Gastrocnemius medialis (tissue), 4 donors: Measurements from ENCODE around the gene AMPD2.

ENCODE experiments used
- POLR2A ChIP-seq, 2 donors: fragments of 450-650 bp; IDR thresholded peaks; one replicate each; pipeline ENCODE4 v1.6.1; 2017; ENCODE audit warnings: antibody characterized with exemption in 2 of 2, mild to moderate bottlenecking in 2 of 2, moderate library complexity in 2 of 2
- TF ChIP-seq, protein P1 (sequence below), 5 experiments: fragments of 450-650 bp in 3 of 5; fragments of 200-600 bp in 2 of 5; sonication (generic) in 2 of 5; IDR thresholded peaks in 4 of 5; conservative IDR thresholded peaks in 1 of 5; 1 replicate in 4 of 5; 2 replicates in 1 of 5; pipeline ENCODE4 v1.5.1; 2016 to 2019; ENCODE audit warnings: antibody characterized with exemption in 5 of 5, mild to moderate bottlenecking in 3 of 5, moderate library complexity in 3 of 5

DNA sequence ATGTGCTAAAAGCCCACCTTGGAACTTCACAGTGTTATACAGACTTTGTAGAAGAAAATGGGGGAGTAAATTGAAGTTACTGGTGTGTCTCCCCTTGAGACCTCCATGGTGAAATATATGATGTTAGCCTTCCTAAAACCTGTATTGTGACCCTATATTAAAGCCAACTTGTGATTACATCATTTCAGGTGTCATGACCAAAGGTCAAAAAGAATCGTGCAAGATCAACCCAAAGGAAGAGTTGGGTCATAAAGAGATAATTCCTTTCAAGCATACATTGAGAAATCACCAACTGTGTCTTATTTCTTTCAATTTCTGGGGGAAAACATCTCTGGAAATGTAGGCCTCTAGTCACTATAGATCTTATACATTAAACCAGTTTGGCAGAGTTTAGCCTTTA, 34.9 kb upstream of the AMPD2 start:
- TF ChIP-seq, protein P1, sequence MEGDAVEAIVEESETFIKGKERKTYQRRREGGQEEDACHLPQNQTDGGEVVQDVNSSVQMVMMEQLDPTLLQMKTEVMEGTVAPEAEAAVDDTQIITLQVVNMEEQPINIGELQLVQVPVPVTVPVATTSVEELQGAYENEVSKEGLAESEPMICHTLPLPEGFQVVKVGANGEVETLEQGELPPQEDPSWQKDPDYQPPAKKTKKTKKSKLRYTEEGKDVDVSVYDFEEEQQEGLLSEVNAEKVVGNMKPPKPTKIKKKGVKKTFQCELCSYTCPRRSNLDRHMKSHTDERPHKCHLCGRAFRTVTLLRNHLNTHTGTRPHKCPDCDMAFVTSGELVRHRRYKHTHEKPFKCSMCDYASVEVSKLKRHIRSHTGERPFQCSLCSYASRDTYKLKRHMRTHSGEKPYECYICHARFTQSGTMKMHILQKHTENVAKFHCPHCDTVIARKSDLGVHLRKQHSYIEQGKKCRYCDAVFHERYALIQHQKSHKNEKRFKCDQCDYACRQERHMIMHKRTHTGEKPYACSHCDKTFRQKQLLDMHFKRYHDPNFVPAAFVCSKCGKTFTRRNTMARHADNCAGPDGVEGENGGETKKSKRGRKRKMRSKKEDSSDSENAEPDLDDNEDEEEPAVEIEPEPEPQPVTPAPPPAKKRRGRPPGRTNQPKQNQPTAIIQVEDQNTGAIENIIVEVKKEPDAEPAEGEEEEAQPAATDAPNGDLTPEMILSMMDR (IDR thresholded peaks at IDR 0.05 in 4 of 5, conservative IDR thresholded peaks at IDR 0.05 in 1 of 5), result no peak
- no peak for TF ChIP-seq POLR2A (IDR thresholded peaks at IDR 0.05)
